HG03064 (cell line): ENCODE measurements around the gene ATP8B3.

ENCODE experiments used
- ATAC-seq: cut with Tn5 transposase; IDR thresholded peaks from one replicate; pipeline ENCODE4 v1.9.1; 2021; ENCODE audit warnings: low read depth; ENCODE audit not compliant: unreplicated experiment

Gene ATP8B3

GRCh38 chr19:1811942-1812425 is at the start of gene ATP8B3:
ATP8B3 (minus strand) TSS chr19:1812276; CDS start chr19:1811736, 540 bp downstream.
- peak; percentile 2 for ATAC-seq

GRCh38 chr19:1861599-1862031 is 49.5 kb upstream of the ATP8B3 start:
- ATAC-seq = no peak

GRCh38 chr19:1860821-1861598 is 48.9 kb upstream of the ATP8B3 start:
- no peak for ATAC-seq

GRCh38 chr19:1860042-1860775 is 48.1 kb upstream of the ATP8B3 start:
- ATAC-seq = no peak

- ATAC-seq = no peak
Observed at GRCh38 chr19:1859331-1859781, 47.3 kb upstream of the ATP8B3 start.

GRCh38 chr19:1858412-1859081 is 46.5 kb upstream of the ATP8B3 start:
- no peak for ATAC-seq

- ATAC-seq = no peak
Observed at GRCh38 chr19:1857648-1858326, 45.7 kb upstream of the ATP8B3 start.

GRCh38 chr19:1856698-1857603 is 44.9 kb upstream of the ATP8B3 start:
- ATAC-seq = no peak

GRCh38 chr19:1856345-1856697 is 44.2 kb upstream of the ATP8B3 start:
- no peak for ATAC-seq

- no peak for ATAC-seq
Observed at GRCh38 chr19:1855828-1856255, 43.8 kb upstream of the ATP8B3 start.

GRCh38 chr19:1855040-1855827 is 43.2 kb upstream of the ATP8B3 start:
- ATAC-seq = no peak

GRCh38 chr19:1854542-1855039 is 42.5 kb upstream of the ATP8B3 start:
- no peak for ATAC-seq

- ATAC-seq = no peak
Observed at GRCh38 chr19:1854039-1854541, 42.0 kb upstream of the ATP8B3 start.

- ATAC-seq = no peak
Observed at GRCh38 chr19:1853295-1854038, 41.4 kb upstream of the ATP8B3 start.

- no peak for ATAC-seq
Observed at GRCh38 chr19:1852581-1853128, 40.6 kb upstream of the ATP8B3 start.

- ATAC-seq = no peak
Observed at GRCh38 chr19:1851654-1852580, 39.8 kb upstream of the ATP8B3 start.
